Motor neuron (in vitro differentiated cells): ENCODE measurements around the gene ARHGEF10L. TPM values are rescaled to one million over a fixed set of nuclear protein-coding genes. Genes with fewer than 3 reads are reported as not detected.

Experiments used
- ATAC-seq, 8 experiments: fragments of 200-7000 bp; cut with Tn5 transposase; replicated peaks in 6 of 8; 2 replicates each; pipeline ENCODE4 v1.8.0; 2021; ENCODE audit warnings: mild to moderate bottlenecking in 8 of 8, moderate library complexity in 8 of 8
- H3K27ac ChIP-seq, 2 donors: fragments of 250-450 bp; sonication (Bioruptor Pico); 2 replicates each; pipeline ENCODE4 v1.9.0; 2021; ENCODE audit warnings: antibody characterized with exemption in 2 of 2, mild to moderate bottlenecking in 2 of 2, moderate library complexity in 1 of 2
- H3K4me1 ChIP-seq, 2 donors: fragments of 250-450 bp; sonication (Bioruptor Pico); replicated peaks in 1 of 2; 2 replicates each; pipeline ENCODE4 v1.6.1; 2021; ENCODE audit warnings: antibody characterized with exemption in 2 of 2, mild to moderate bottlenecking in 2 of 2, moderate library complexity in 1 of 2
- H3K4me3 ChIP-seq, 5 donors: fragments of 250-450 bp; sonication (Bioruptor Pico); 2 replicates each; pipeline ENCODE4 v1.9.0; 2021; ENCODE audit warnings: antibody characterized with exemption in 5 of 5, mild to moderate bottlenecking in 5 of 5, moderate library complexity in 4 of 5
- whole genome bisulfite sequencing, 10 experiments: fragments of 450-650 bp; shearing (Covaris generic); methylation state at CpG; one replicate each; pipeline ENCODE4 v1.0.0; 2022; 5-methylcytosine and 5-hydroxymethylcytosine counted together
- in situ Hi-C, 9 experiments: fragments of 400-800 bp; cut with MboI; loops; one replicate each; pipeline ENCODE4 v1.15.0; 2021; ENCODE audit warnings: low sequenced_read_pairs in 9 of 9, low pct_unique_long_range_greater_than_20kb in 2 of 9; ENCODE audit not compliant: unreplicated experiment in 9 of 9
- total RNA-seq, 8 experiments: library from RNA; unstranded; fragments of 300-600 nt; gene quantifications; 2 replicates each; pipeline versions ENCODE4 v1.2.3 to v1.2.4, GENCODE V29; 2022

Gene ARHGEF10L
- total RNA-seq, 8 experiments from 2014 or later = 2.5 to 41.4 (median 26.1) TPM

GRCh38 chr1:17669305-17669704, 129.8 kb downstream of the ARHGEF10L start:
- in situ Hi-C loops = loop anchor here in 4 of 9 experiments (10.0 to 25.0 kb wide), 4 partner anchors 165 to 893 kb away; partner anchors contain the start of gene IGSF21 (in 2 of the 4)
- 88 to 100% (median 95%) methylated on average over 2 to 9 of the region's 9 CpGs; no CpG with 5 or more reads in 3 of the 10 experiments for WGBS, 10 experiments
- no peak for ATAC-seq
- H3K4me3 ChIP-seq = no peak overlapping the region
- H3K4me1 ChIP-seq = peaks cover 42 to 56% of the 10 kb centered on the region in 2 donors
- no peak overlapping the region for H3K27ac ChIP-seq

- Histone ChIP-seq H3K4me1 (peaks cover 49 to 62% of the 10 kb centered on the region in 2 donors), H3K4me3 (no peak overlapping the region), H3K27ac (peak overlapping the region; percentile 52 to 97)
- in situ Hi-C loops = loop anchor here in 4 of 9 experiments (10.0 to 25.0 kb wide), 4 partner anchors 165 to 892 kb away; partner anchors contain the start of gene IGSF21 (in 2 of the 4)
- WGBS, 10 experiments = 57 to 95% (median 93%) methylated on average over 8 to 16 of the region's 26 CpGs; no CpG with 5 or more reads in 5 of the 10 experiments
- peak in 2 of 8 experiments; percentile 20 to 24 for ATAC-seq
Measured at GRCh38 chr1:17669866-17670451, 130.5 kb downstream of the ARHGEF10L start.

GRCh38 chr1:17670587-17671313, 131.3 kb downstream of the ARHGEF10L start:
- Histone ChIP-seq H3K27ac (peak overlapping the region; percentile 86 to 97), H3K4me3 (no peak overlapping the region), H3K4me1 (peaks cover 51 to 65% of the 10 kb centered on the region in 2 donors)
- no peak for ATAC-seq
- in situ Hi-C loops = loop anchor here in 4 of 9 experiments (25.0 kb wide), 3 partner anchors 242 to 892 kb away; partner anchors contain the start of gene IGSF21 (in 2 of the 4)
- 65 to 100% (median 83%) methylated on average over 1 to 16 of the region's 27 CpGs; no CpG with 5 or more reads in 1 of the 10 experiments for WGBS, 10 experiments

- WGBS, 10 experiments = 0 to 80% (median 19%) methylated on average over 1 to 3 of the region's 5 CpGs; no CpG with 5 or more reads in 7 of the 10 experiments
- peaks cover 51 to 65% of the 10 kb centered on the region in 2 donors for H3K4me1 ChIP-seq
- peak in 6 of 8 experiments; percentile 1 to 62 (median 49) for ATAC-seq
- peak overlapping the region; percentile 86 to 97 for H3K27ac ChIP-seq
- in situ Hi-C loops = loop anchor here in 4 of 9 experiments (25.0 kb wide), 3 partner anchors 241 to 891 kb away; partner anchors contain the start of gene IGSF21 (in 2 of the 4)
- peak overlapping the region in 1 of 5 donors; percentile 3 for H3K4me3 ChIP-seq
Measured at GRCh38 chr1:17671314-17671705, 131.8 kb downstream of the ARHGEF10L start.

GRCh38 chr1:17671741-17672140, 132.2 kb downstream of the ARHGEF10L start:
- Histone ChIP-seq H3K4me3 (peak overlapping the region in 1 of 5 donors; percentile 3), H3K27ac (peak overlapping the region; percentile 86 to 97), H3K4me1 (peaks cover 51 to 65% of the 10 kb centered on the region in 2 donors)
- WGBS, 10 experiments = 7 to 70% (median 14%) methylated on average over 1 to 10 of the region's 10 CpGs; no CpG with 5 or more reads in 6 of the 10 experiments
- in situ Hi-C loops = loop anchor here in 4 of 9 experiments (25.0 kb wide), 3 partner anchors 241 to 891 kb away; partner anchors contain the start of gene IGSF21 (in 2 of the 4)
- ATAC-seq = peak; percentile 7 to 77 (median 68)

- in situ Hi-C loops = loop anchor here in 4 of 9 experiments (25.0 kb wide), 3 partner anchors 240 to 890 kb away; partner anchors contain the start of gene IGSF21 (in 2 of the 4)
- ATAC-seq = peak; percentile 41 to 75 (median 52)
- peak overlapping the region; percentile 86 to 97 for H3K27ac ChIP-seq
- H3K4me3 ChIP-seq = no peak overlapping the region
- WGBS, 10 experiments = 0 to 40% (median 8%) methylated on average over 2 to 12 of the region's 12 CpGs; no CpG with 5 or more reads in 2 of the 10 experiments
- H3K4me1 ChIP-seq = peaks cover 51 to 65% of the 10 kb centered on the region in 2 donors
Measured at GRCh38 chr1:17672226-17672625, 132.7 kb downstream of the ARHGEF10L start.

- in situ Hi-C loops = loop anchor here in 4 of 9 experiments (25.0 kb wide), 3 partner anchors 239 to 889 kb away; partner anchors contain the start of gene IGSF21 (in 2 of the 4)
- peak overlapping the region; percentile 86 to 97 for H3K27ac ChIP-seq
- ATAC-seq = peak; percentile 37 to 66 (median 53)
- H3K4me3 ChIP-seq = no peak overlapping the region
- H3K4me1 ChIP-seq = peaks cover 51 to 59% of the 10 kb centered on the region in 2 donors
- WGBS, 10 experiments = 20 to 94% (median 76%) methylated on average over 1 to 8 of the region's 13 CpGs; no CpG with 5 or more reads in 4 of the 10 experiments
Measured at GRCh38 chr1:17673329-17674072, 134.0 kb downstream of the ARHGEF10L start.

- Histone ChIP-seq H3K27ac (no peak overlapping the region), H3K4me1 (peaks cover 51 to 55% of the 10 kb centered on the region in 2 donors), H3K4me3 (no peak overlapping the region)
- in situ Hi-C loops = loop anchor here in 4 of 9 experiments (25.0 kb wide), 3 partner anchors 237 to 887 kb away; partner anchors contain the start of gene IGSF21 (in 2 of the 4)
- 60 to 100% (median 83%) methylated on average over 1 to 12 of the region's 14 CpGs; no CpG with 5 or more reads in 2 of the 10 experiments for WGBS, 10 experiments
- ATAC-seq = peak in 1 of 8 experiments; percentile 4
Measured at GRCh38 chr1:17674726-17675500, 135.4 kb downstream of the ARHGEF10L start.

- 73 to 100% (median 98%) methylated on average over 1 to 3 of the region's 3 CpGs; no CpG with 5 or more reads in 6 of the 10 experiments for WGBS, 10 experiments
- peaks cover 45 to 53% of the 10 kb centered on the region in 2 donors for H3K4me1 ChIP-seq
- no peak overlapping the region for H3K27ac ChIP-seq
- ATAC-seq = no peak
- H3K4me3 ChIP-seq = no peak overlapping the region
- in situ Hi-C loops = no loop called here
Measured at GRCh38 chr1:17675744-17676143, 136.2 kb downstream of the ARHGEF10L start.

GRCh38 chr1:17676387-17677060, 137.0 kb downstream of the ARHGEF10L start:
- H3K4me3 ChIP-seq = no peak overlapping the region
- no peak overlapping the region for H3K27ac ChIP-seq
- H3K4me1 ChIP-seq = peaks cover 40 to 48% of the 10 kb centered on the region in 2 donors
- in situ Hi-C loops = no loop called here
- no peak for ATAC-seq
- 50 to 100% (median 80%) methylated on average over 1 to 11 of the region's 11 CpGs; no CpG with 5 or more reads in 3 of the 10 experiments for WGBS, 10 experiments

- Histone ChIP-seq H3K4me3 (no peak overlapping the region), H3K27ac (no peak overlapping the region), H3K4me1 (peaks cover 39 to 48% of the 10 kb centered on the region in 2 donors)
- WGBS, 10 experiments = 50 to 100% (median 97%) methylated on average over 1 to 5 of the region's 6 CpGs; no CpG with 5 or more reads in 2 of the 10 experiments
- ATAC-seq = no peak
- in situ Hi-C loops = no loop called here
Measured at GRCh38 chr1:17678011-17678410, 138.5 kb downstream of the ARHGEF10L start.
